ENCODE data around the gene CAST.

Gene CAST

DNA sequence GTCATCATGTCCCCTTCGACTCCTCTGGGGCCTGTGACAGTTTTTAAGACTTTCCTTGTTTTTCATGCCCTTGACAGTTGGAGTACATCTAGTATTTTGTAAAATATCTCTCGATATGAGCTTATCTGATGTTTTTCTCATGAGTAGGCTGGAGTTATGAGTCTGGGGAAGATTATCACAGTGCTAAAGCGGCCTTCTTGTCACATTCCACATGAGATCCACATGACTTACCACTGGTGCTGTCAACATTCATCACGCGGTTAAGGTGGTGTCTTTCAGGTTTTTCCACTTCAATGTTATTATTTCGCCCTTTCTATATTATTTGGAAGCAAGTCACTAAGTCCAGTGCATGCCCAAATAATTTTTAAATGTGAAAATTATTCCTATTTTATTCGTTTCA is 17.1 kb upstream of the CAST start:
- DNase-seq, result no peak

DNA sequence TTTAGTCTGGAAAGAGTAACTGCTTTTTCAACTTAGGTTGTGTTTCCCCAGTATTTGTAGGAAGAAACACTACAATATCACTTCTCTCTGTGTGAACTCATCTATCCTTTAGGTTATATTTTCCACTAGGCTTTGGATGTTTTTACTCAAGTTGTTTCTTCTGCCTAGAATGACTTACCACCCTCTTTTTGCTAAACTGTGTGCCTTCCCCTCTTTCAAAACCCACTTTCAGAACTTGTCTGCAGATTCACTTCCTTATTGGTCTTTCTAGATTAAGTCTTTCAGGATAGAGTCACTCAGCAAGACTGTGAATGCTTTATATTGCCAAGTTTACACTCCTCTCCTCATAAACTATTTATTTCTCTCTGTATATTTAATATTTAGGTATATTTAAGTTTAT is 14.2 kb upstream of the CAST start:
- peak; percentile 88 for DNase-seq

DNA sequence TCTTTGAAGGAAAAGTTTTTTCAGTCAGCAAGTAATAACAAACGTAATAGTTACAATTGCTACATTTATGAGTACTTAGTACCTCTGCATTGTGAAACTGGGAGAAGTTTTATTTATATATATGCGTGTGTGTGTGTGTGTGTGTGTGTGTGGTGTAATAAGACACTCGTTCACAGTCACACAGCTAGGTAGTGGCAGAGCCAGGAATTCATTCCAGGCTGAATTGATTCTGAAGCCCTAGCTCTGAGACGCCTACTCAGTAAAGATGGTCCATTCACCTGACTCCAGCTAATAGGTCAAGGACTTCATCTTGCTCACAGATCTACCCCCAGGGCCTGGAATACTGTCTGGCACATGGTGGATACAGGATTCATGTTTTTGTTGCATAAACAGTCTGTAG is 13.6 kb upstream of the CAST start:
- peak; percentile 43 for DNase-seq

DNA sequence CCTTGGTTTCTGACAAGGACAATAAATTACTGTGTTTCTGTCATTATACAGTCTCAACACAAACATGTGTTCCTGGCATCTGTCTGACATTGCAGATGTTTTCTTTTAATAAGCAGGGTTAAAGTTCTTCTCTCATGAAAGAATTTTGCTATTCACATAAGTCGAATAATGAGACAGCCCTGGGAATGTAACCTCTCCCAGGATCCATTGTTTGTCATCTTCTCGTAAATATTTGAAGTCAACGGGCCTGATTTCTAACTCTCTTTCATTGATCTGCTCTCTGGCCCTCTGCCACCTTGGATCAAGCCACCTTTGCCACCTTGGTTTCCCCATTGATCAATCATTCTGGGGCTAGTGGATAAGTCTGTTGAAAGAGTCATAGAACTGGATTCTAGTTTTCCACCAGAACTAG is 12.9 kb upstream of the CAST start:
- no peak for DNase-seq

DNA sequence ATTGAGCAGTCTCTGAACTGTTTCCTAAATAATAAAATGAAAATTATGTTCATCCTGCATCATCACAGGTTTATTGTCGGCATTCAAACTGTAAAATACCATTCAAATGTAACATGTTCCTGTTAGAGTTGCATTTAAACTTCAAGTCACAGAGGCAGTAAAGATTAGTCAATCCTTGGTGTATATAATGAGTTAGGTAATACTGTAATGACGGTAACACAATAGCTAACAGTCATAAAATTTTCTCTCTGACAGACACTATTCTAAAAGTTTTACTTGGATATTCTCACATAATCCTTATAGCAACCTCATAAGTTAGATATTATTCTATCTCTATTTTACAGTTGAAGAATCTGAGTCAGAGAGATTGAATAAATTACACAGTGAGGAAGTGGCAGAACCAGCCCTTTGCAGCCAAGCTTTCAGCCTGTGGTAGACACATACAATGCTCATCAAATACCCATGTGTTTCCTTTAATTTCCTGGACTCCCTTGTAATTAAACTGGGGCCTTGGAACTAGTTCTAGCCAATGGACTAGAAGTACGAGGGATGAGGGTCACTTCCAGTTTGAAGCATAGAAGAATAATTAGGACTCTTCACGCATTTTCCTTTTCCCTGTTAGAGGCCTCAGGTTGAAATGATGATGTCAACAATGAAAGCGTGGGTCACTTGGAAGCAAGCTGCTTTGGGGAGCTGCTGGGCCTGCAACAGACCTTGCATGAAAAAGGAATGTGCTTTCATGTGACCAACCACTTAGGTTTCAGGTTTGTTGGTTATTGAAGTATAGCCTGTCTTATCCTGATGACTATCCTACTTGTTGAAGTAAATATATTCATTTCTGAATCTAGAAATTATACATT is 12.3 kb upstream of the CAST start:
- DNase-seq, result peak; percentile 40

DNA sequence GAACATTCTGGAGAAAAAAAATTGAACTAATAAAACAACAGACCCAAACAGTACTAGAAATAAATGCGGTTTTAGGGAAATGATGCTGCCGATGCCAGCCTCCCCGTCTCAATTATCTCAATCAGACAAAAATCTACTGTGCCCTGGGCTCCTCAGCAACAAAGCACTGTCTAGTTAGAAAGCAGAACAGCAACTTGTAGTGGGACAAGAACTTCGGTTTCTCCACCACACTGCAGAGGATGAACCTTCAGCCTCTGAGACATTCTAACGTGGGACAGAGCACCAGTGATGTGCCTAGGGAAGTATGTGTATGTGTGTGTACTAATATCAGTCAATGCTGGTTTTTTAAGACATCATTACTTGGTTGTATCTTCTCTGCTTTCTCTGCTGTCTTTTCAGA is 11.1 kb upstream of the CAST start:
- DNase-seq, result peak; percentile 77

DNA sequence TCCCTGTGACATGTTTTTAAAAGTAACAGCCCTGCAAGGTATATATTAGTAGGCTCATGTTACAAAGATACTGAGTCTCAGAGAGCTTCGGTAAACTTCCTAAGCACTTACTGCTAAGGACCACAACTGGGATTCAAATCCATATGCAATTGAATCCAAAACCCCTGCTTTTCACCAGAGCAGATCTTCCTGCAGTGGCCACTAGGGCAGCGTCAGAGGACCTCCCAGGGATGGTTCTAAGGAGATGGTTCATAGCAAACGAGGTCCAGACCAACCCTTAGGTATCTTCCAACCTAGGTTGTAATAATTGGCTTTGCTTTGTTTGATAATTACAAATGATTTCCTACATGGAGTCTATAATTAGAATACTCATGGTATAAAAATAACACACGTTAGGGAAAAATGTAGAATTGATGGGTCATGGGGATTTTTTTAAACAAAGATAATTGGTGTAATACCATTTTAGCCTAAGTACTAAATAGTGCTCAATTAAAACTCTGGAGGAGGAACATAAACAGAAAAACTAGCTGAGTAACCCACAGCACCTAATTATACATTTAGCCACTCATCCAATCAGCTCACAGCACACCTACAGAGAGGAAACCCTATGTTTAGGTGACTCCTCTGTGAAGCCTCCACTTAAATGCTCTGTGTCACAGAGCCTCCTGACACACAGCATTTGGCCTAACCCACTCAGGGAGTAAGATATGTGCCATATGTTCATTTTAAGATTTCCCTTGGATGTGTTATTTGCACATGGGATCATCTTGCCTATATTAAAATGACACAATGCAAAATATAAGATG is 10.0 kb upstream of the CAST start:
- no peak for DNase-seq

DNA sequence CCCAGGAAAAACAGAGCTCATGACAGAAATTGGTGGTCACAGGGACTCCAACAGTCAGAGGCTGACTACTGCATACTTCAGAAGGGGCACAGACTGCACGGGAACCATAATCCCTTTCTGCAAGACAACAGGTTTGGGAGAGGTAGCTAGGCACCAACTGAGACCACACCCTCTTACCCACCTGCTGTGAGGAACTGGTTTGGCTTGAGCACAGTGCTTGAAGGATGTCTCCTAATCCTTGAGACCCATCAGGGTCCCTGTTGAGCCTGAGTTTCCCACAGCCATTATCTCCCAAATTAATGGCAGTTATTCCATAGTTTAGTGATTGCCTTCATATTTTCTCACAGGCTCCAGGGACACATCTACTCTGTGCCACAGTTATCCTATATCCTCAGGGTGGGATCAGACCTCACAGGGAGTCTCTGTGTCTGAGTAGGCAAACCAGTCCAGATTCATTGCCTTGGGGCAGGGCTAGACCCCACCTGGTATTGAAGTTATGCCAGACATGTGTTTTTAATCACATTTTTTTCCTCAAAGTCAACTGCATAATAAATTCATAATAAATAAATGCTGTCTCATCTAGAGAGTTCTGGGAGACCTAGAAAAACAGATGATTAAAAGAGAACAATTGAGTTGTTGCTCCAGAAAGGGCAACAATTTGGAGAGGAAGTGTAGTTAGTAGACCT is 9.3 kb upstream of the CAST start:
- DNase-seq, result no peak

DNA sequence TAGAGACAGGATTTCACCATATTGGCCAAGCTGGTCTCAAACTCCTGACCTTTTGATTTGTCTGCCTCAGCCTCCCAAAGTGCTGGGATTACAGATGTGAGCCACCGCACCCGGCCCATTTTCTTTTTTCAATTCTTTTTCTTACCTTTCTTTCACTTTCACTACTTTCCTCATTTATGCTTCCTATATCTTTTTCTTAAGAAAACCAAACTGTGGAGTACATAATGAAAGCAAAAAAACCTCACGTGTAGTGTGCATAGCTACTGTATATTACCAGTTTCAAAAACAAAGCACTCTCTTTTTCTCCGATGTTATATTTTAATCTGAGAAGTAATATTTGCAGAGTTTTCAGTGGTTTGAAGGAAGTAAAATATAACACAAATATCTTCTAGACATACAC is 8.0 kb upstream of the CAST start:
- no peak for DNase-seq

DNA sequence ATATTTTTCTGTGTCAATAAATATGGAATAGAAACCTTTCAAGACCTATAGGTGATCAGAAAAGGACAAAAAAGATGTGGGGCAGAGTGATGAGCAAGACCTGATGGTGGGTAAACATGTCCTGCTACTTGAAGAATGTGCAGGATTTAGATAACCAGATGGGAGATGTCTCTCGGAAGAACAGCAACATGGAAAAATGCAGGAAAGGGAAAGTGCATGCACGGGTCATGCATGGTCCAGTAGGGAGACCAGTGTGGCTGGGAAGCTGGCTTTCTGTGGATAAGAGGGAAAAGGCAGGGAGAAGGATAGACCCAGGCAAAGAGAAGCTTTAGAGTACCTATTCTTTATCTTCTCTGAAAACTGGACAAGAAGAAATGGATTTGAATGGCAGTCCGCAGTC is 7.1 kb upstream of the CAST start:
- no peak for DNase-seq

DNA sequence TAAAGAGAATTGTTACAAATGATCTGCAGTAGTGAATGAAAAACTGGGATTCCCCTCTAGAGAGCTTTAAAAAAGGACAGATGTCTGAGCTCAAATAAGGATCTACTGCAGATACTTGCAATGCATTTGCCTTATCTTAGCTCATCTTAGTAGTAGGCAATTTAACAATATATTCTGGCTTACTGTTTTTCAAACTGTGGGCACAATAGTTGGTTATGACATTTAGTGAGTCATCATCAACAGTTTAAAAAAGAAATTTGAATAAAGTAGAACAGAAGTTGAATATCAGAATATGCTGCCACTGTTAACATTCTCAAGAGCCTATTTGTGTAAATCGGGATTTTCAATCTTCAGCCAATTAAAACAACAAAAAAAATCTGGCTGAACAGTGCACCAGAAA is 6.7 kb upstream of the CAST start:
- DNase-seq, result no peak

DNA sequence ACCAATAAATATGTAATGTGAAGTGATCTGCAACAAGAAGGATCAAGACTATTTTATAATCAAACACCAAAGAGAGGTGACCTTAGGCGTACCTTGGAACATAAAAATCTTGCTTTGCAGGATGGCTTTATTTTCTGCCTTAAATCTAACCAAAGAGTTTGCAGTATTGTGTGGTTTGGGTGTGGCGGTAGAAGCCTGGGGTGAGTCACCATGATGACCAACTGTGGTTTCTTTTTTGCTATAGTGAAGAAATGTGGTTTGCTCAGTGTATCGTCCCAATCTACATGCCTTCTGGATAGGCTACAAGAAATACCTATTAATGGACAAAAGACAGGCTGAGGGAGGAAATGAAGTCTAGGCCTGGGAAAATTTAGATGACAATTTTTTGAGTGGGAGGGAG is 5.1 kb upstream of the CAST start:
- peak; percentile 89 for DNase-seq

DNA sequence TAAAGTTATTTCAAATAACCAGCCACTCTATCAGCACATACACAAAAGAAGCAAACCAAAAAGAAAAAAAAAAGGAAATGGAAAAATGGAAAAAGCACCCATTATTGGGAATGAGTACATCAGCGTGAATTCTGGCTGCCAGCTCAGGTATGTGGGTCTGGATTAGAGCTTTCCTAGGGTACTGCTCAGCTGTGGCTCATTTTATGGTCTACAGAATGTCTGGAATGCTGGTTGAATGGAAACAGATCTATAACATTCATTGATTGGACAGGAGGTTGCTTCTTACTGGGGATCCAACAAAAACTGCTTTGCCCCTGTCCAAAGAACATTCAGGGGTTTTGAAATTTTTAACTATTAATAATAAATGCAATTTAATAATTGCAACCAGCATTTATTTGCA is 3.9 kb upstream of the CAST start:
- no peak for DNase-seq

DNA sequence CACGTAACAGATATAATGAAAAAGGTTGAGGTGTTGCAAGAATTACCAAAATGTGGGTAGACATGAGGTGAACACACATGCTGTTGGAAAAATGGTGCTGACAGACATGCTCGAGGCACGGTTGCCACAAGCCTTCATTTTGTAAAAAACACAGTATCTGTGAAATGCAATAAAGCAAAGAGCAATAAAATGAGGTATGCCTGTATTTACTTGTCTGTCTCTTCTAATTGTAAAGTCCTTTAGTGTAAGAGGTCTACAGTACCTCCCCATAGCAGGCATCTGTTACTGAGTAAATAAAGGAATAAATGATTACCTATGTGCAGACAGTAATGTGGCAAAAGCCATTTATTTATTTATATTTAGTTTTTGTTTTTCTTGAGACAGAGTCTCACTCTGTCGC is 3.0 kb upstream of the CAST start:
- no peak for DNase-seq

DNA sequence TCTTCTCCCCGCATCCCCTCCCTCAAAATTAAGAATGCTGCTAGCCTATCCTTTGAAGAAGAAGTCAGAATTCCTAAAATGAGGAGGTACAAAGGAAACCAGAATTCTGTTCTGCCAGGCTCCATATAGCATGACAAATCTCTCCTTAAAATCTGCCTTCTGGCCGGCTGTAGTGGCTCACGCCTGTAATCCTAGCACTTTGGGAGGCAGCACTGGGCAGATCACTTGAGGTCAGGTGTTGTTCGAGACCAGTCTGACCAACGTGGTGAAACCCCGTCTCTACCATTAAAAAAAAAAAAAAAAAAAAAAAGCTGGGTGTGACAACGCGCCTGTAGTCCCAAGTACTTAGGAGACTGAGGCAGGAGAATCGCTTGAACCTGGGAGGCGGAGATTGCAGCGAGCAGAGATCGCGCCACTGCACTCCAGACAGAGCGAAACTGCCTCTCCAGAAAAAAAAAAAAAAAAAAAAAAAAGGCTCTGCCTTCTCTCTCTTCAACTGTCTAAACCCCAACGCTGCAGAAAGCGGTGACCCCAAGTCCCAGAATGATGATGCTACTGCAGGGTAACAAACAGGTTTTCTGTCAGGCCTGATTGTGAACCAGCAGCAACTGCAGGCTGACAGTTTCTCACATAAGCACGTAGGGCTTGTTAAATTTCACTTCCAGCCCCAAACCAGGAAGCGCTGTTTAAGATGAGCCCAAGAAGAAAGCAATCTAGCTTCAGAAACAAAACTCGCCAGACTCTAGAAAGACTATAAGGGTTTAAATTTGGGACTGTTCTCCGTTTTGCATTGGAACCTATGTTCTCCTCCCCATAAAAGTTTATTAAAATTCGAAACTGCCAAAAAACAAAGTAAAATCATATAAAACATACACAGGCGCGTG is 963 bp upstream of the CAST start:
- peak; percentile 45 for DNase-seq

DNA sequence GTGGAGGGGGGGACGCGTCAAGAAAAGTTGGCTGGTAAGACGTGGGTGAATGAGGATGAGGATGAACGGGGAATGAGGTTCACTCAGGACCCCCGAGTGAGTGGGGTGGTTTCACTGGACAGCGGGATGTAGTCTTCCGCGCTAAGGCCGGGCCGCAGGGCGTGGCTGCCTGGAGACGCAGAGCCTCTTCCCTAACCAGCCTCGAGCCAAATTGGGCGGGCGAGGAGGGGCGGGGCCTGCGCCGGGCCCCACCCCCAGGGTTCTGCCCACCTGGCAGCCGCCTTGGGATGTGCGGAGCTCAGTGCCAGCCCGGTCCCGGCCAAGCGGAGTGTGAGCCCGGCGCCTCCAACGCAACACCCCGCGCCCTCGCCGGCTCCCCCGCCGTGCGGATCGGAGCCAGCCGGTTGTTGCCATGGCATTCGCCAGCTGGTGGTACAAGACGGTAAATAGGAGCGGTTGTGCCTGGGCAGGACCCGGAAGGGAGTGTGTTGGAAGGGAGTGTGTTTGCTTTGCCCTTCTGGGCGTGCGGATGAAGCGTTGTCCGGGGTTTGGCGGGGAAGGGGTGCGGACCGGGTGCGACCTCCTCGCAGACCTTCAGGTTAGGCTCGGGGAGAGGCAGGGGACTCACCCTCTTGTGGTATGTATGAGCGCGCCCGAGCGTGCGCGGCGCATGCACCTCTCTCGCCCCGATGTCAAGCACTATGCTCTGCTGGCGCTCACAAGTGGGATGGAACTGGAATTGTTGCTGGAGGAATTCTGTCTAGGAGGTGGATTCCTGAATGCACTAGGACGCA is 746 bp downstream of the CAST start:
- DNase-seq, result peak; percentile 79

DNA sequence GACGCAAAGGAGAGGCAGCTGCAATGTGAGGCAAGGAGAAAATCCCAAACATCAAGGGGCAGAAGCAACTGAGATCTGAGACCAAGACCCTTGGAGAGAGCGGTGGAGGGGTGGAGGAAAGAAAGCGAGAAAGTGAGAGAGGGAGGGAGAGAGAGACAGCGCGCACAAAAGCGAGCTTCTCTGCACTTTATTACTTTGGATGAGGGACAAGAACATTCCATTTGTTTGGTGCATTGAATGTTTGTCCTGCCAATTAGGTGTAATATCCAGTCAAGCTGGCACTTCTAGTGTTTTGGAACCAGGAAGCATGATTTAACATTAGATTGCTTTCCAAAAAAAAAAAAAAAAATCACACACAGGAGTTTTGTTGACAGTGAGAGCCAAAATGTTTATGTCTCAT is 1.4 kb downstream of the CAST start:
- DNase-seq, result no peak

DNA sequence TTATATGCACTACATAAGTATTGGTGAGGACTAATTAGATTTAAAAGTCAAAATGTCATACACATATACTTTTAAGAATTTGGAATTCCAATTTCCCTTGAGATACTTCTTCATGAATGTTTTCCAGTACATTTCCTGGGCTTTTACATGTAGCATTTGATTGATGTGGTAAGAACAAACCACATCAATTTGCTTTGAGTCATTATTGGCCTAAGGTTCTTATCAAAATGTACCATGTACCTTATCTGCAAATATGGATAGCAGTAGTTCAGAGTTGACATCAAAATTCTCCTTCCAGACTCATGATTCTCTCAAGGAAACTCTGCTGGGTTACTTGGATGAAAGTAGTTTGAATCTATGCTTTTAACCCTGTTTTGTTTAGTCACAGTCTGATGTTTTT is 2.5 kb downstream of the CAST start:
- no peak for DNase-seq

DNA sequence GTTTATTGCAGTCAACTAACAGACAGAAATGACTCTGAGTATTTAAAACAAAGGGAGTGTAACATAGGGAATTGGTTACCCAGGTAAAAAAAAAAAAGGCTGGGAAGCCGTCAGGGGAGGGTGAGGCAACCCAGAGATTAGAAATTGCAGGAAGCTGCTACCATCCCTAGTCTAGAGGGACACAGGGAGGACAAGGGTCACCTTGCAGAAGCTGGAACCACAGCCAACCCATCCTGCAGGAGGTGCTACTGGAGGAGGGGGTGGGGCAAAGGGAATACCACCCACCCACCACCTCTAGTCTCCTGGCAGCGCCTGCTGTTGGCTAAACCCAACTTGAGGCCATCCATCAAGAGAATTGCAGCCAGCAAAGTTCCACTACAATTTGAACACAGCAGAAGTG is 6.5 kb downstream of the CAST start:
- DNase-seq, result no peak

DNA sequence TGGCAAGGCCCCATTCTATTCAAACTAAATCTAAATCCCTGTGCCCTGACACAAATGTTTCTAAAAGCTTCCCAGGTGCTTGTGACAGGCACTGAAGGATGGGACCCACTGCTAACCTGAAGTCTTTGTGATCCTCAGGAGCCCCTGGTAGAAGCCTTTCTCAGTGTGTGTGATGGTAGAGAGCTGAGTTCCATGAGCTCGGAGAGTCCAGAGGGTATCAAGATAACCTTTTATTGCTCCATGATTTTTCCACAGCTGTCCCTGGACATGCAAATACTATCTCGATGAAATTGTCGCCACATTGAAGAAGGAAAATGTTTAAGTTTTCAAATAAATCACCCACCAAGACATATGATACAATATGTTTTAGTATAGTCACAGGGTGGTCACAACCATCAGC is 7.7 kb downstream of the CAST start:
- DNase-seq, result no peak

DNA sequence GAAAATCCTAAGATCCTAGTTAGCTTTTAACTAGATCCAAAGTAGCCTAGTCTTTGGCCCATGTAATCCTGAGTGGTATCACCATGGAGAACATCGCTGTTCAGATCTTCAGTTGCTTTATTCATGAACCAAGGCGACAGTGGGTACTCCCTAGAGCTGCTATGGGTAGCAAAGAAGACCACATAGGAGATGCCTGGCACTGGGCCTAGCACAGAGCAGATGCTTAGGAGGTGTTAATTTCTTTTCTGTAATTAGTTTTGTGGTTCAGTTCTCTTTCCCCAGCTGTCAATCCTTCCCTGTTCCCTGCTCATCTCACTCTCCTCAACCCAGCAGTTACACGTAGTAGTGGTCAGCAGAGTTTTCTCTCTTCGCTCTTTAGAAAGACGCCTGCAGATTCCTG is 9.3 kb downstream of the CAST start:
- DNase-seq, result no peak

DNA sequence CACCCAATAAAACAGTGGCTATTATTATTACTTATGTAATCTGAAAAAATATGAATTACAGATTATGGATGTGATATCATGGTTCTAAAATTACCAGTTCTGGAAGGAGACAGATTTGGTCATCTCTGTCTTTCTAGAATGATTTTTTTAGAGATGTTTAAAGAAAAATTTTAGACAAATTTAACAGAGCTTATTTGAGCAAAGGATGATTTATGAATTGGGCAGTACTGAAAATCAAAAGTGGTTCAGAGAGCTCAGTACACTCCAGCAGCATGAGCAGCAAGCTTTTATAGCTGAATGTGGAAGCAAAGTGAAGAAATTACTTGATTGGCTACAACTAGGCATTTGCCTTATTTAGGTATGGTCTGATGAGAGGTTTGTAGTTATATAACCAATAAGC is 11.0 kb downstream of the CAST start:
- no peak for DNase-seq
